GM12878 (cell line): Measurements from ENCODE around the gene VPREB1. TPM values are rescaled to one million over a fixed set of nuclear protein-coding genes. Genes with fewer than 3 reads are reported as not detected.

Experiments
- ATAC-seq: fragments of 200-7000 bp; cut with Tn5 transposase; 3 replicates; pipeline ENCODE4 v1.9.1; 2020; ENCODE audit warnings: mild to moderate bottlenecking, moderate library complexity
- BruUV-seq: library from RNA; stranded (reverse); fragments of 400-500 nt; replicated peaks from 2 replicates; lab custom pipeline; 2021; lab: Mats Ljungman, UMichigan
- CTCF ChIA-PET: fragments of 300-600 bp; sonication (Branson Sonifier 250); formaldehyde crosslinking; extraction: SDS; loops from one replicate; lab custom pipeline; 2021; ENCODE audit warnings: inconsistent platforms; lab: Yijun Ruan, JAX
- POLR2A ChIA-PET: fragments of 350-600 bp; formaldehyde crosslinking; extraction: SDS; loops from one replicate; lab custom pipeline; 2021; ENCODE audit warnings: inconsistent platforms; lab: Charles Lee
- RAD21 ChIA-PET: fragments of 300-600 bp; sonication (Branson Sonifier 250); formaldehyde crosslinking; loops from one replicate; lab custom pipeline; 2023; ENCODE audit warnings: antibody characterized with exemption; ENCODE audit not compliant: unreplicated experiment; lab: Charles Lee
- SMC1A ChIA-PET: fragments of 300-600 bp; sonication (Branson Sonifier 250); formaldehyde crosslinking; loops from one replicate; lab custom pipeline; 2023; ENCODE audit not compliant: unreplicated experiment, uncharacterized antibody; lab: Charles Lee
- DNase-seq: peaks from one replicate; pipeline ENCODE4 v3.0.0-alpha.2; 2011; ENCODE audit warnings: low read depth, low spot score
- FAIRE-seq: peaks from 3 replicates; lab custom pipeline; 2011; peaks lifted over from hg19 to GRCh38; lab: Jason Lieb, UNC
- H2AFZ ChIP-seq: 2 replicates; pipeline ENCODE4 v1.6.0; 2011; ENCODE audit warnings: low read depth, low read length, control low read depth; ENCODE audit not compliant: control insufficient read depth
- H3K27ac ChIP-seq: 2 replicates; pipeline ENCODE4 v1.5.1; 2011; ENCODE audit warnings: control low read depth; ENCODE audit not compliant: control insufficient read depth, insufficient read depth
- H3K27me3 ChIP-seq, 2 experiments: replicated peaks in 1 of 2; 2 replicates each; pipeline versions ENCODE4 v1.6.0 to v1.6.1; 2011; ENCODE audit warnings: low read length in 1 of 2; ENCODE audit not compliant: control insufficient read depth in 2 of 2, insufficient read depth in 2 of 2
- H3K36me3 ChIP-seq, 2 experiments: 2 replicates each; pipeline ENCODE4 v1.5.1; 2011; ENCODE audit warnings: low read length in 1 of 2; ENCODE audit not compliant: control insufficient read depth in 2 of 2, insufficient read depth in 2 of 2
- H3K4me1 ChIP-seq: 2 replicates; pipeline ENCODE4 v1.6.1; 2011; ENCODE audit warnings: mild to moderate bottlenecking, low read length, moderate library complexity, mixed read lengths; ENCODE audit not compliant: control insufficient read depth, insufficient read depth
- H3K4me2 ChIP-seq: 2 replicates; pipeline ENCODE4 v1.6.0; 2011; ENCODE audit warnings: control low read depth; ENCODE audit not compliant: control insufficient read depth, insufficient read depth
- H3K4me3 ChIP-seq: fragments of 200-600 bp; sonication (generic); 2 replicates; pipeline ENCODE4 v1.5.1; 2016
- H3K79me2 ChIP-seq: 2 replicates; pipeline ENCODE4 v1.6.0; 2011; ENCODE audit warnings: low read length; ENCODE audit not compliant: control insufficient read depth, insufficient read depth
- H3K9ac ChIP-seq: 2 replicates; pipeline ENCODE4 v1.8.0; 2011; ENCODE audit warnings: low read length, control low read depth, mixed read lengths; ENCODE audit not compliant: control insufficient read depth, insufficient read depth
- H3K9me3 ChIP-seq: replicated peaks from 3 replicates; pipeline ENCODE4 v1.5.1; 2011; ENCODE audit warnings: mild to moderate bottlenecking, low read length; ENCODE audit not compliant: control insufficient read depth, insufficient read depth
- H4K20me1 ChIP-seq: 2 replicates; pipeline ENCODE4 v1.6.0; 2011; ENCODE audit not compliant: control insufficient read depth, insufficient read depth
- ATF2 ChIP-seq: IDR thresholded peaks from 2 replicates; pipeline ENCODE4 v1.6.1; 2012; ENCODE audit warnings: low read length, inconsistent platforms
- BHLHE40 ChIP-seq, 2 experiments: fragments of 450-650 bp in 1 of 2; IDR thresholded peaks; 2 replicates each; pipeline ENCODE4 v1.6.1; 2011 to 2017; ENCODE audit warnings: low read depth in 2 of 2, borderline replicate concordance in 1 of 2, improper control_type of control experiment in 1 of 2, low read length in 1 of 2, mild to moderate bottlenecking in 1 of 2
- E2F4 ChIP-seq: IDR thresholded peaks from 2 replicates; pipeline ENCODE4 v1.6.1; 2012; ENCODE audit warnings: low read depth, low read length, improper control_type of control experiment
- ESRRA ChIP-seq: IDR thresholded peaks from 2 replicates; pipeline ENCODE4 v1.6.1; 2012; ENCODE audit warnings: mild to moderate bottlenecking, low read length, improper control_type of control experiment
- IKZF1 ChIP-seq: fragments of 450-650 bp; conservative IDR thresholded peaks from 2 replicates; pipeline ENCODE4 v1.6.1; 2017; ENCODE audit warnings: antibody characterized with exemption, mild to moderate bottlenecking
- KAT2A ChIP-seq: conservative IDR thresholded peaks from 2 replicates; pipeline ENCODE4 v1.6.1; 2011; ENCODE audit warnings: low read depth, low read length; ENCODE audit not compliant: control insufficient read depth
- NFYA ChIP-seq: IDR thresholded peaks from 2 replicates; pipeline ENCODE4 v1.6.1; 2011; ENCODE audit warnings: low read depth, mild to moderate bottlenecking, low read length, improper control_type of control experiment, borderline replicate concordance
- NFYB ChIP-seq: IDR thresholded peaks from 2 replicates; pipeline ENCODE4 v1.6.1; 2011; ENCODE audit warnings: low read depth, mild to moderate bottlenecking, low read length, improper control_type of control experiment, moderate library complexity; ENCODE audit not compliant: insufficient read depth
- NR2F1 ChIP-seq: fragments of 450-650 bp; conservative IDR thresholded peaks from 2 replicates; pipeline ENCODE4 v1.6.1; 2017; ENCODE audit warnings: mild to moderate bottlenecking
- PKNOX1 ChIP-seq: fragments of 450-650 bp; IDR thresholded peaks from 2 replicates; pipeline ENCODE4 v1.6.1; 2016; ENCODE audit warnings: mild to moderate bottlenecking
- POLR2AphosphoS2 ChIP-seq: IDR thresholded peaks from 2 replicates; pipeline ENCODE4 v1.6.1; 2011; ENCODE audit warnings: low read depth, mild to moderate bottlenecking, low read length, improper control_type of control experiment, moderate library complexity
- RB1 ChIP-seq: fragments of 450-650 bp; formaldehyde crosslinking; IDR thresholded peaks from 2 replicates; pipeline ENCODE4 v1.6.1; 2017; ENCODE audit warnings: mild to moderate bottlenecking, borderline replicate concordance
- RCOR1 ChIP-seq: conservative IDR thresholded peaks from 2 replicates; pipeline ENCODE4 v1.6.1; 2012; ENCODE audit warnings: low read depth, low read length, improper control_type of control experiment
- RELA ChIP-seq: fragments of 450-650 bp; IDR thresholded peaks from 2 replicates; pipeline ENCODE4 v1.8.0; 2014; ENCODE audit warnings: borderline replicate concordance; ENCODE audit not compliant: partially characterized antibody
- REST ChIP-seq: IDR thresholded peaks from 2 replicates; pipeline ENCODE4 v1.6.1; 2012; ENCODE audit warnings: mild to moderate bottlenecking, low read depth, low read length
- SRF ChIP-seq, 2 experiments: IDR thresholded peaks; 2 replicates each; pipeline ENCODE4 v1.6.1; 2011; ENCODE audit warnings: low read depth in 2 of 2, low read length in 2 of 2, mild to moderate bottlenecking in 1 of 2, moderate library complexity in 1 of 2
- TCF3 ChIP-seq: IDR thresholded peaks from 2 replicates; pipeline ENCODE4 v1.6.1; 2012; ENCODE audit warnings: low read depth, mild to moderate bottlenecking, low read length, borderline replicate concordance; ENCODE audit not compliant: insufficient read depth
- YY1 ChIP-seq: IDR thresholded peaks from 2 replicates; pipeline ENCODE4 v1.6.1; 2011; ENCODE audit warnings: low read depth, mild to moderate bottlenecking, low read length
- WGBS: methylation state at CpG from one replicate; pipeline ENCODE4 v1.1.6; 2016; ENCODE audit warnings: low lambda C conversion rate; ENCODE audit not compliant: insufficient replicate concordance, insufficient coverage; ENCODE audit errors: missing lambda C conversion rate; 5-methylcytosine and 5-hydroxymethylcytosine counted together
- in situ Hi-C: fragments of 300-500 bp; cut with MboI; formaldehyde crosslinking; loops from 9 replicates; pipeline ENCODE4 v1.14.3; 2018; ENCODE audit warnings: mixed read lengths
- intact Hi-C: fragments of 100-400 bp; cut with micrococcal nuclease; formaldehyde crosslinking; loops from one replicate; pipeline ENCODE4 v1.14.2; 2022; ENCODE audit not compliant: unreplicated experiment
- polyA plus RNA-seq, 11 experiments: library from polyadenylated mRNA; depleted of rRNA in 4 of 11; unstranded in 6 of 11; stranded (reverse) in 5 of 11; fragments of >200 nt; fragmentation: Nextera tagmentation in 4 of 11; fragmentation: Illumina TruSeq in 1 of 11; extraction: Ambion mirVana in 4 of 11; extraction: Trizol in 1 of 11; gene quantifications; 1 replicate in 1 of 11; 2 replicates in 10 of 11; pipeline versions ENCODE4 v1.2.1 to v1.2.3, GENCODE V29; 2011 to 2016; ENCODE audit warnings: inconsistent platforms in 2 of 11, missing spikeins in 2 of 11, low read depth in 1 of 11
- total RNA-seq, 4 experiments: library from RNA; depleted of rRNA in 3 of 4; stranded (reverse); fragments of >200 nt in 3 of 4; fragmentation: Illumina TruSeq in 1 of 4; extraction: Trizol in 1 of 4; gene quantifications; 2 replicates each; pipeline versions ENCODE4 v1.2.1 to v1.2.3, GENCODE V29; 2013 to 2021

VPREB1 gene
- total and polyA plus RNA-seq, 10 of the 15 experiments (the other 5 are each of a cell fraction or from before 2014, with no cell fraction given): not detected

GRCh38 chr22:22248878-22249277 is 4.3 kb downstream of the VPREB1 start:
- FAIRE-seq (no peak), ATAC-seq (no peak), DNase-seq (no peak)
- RAD21 ChIA-PET: no interaction called here
- CTCF ChIA-PET: interaction anchor here (0.8 to 2.2 kb wide), 2 partner anchors 41 to 53 kb away, joined by 4 read pairs; no protein-coding TSS in a partner anchor
- BruUV-seq: no TSS peak
- Histone ChIP-seq H3K9ac (no peak overlapping the region), H3K79me2 (no peaks in the 10 kb centered on the region), H3K27ac (no peak overlapping the region), H2AFZ (no peak overlapping the region), H3K27me3 (no peaks in the 10 kb centered on the region), H3K4me3 (no peak overlapping the region), H4K20me1 (no peaks in the 10 kb centered on the region), H3K4me1 (no peaks in the 10 kb centered on the region), H3K36me3 (no peaks in the 10 kb centered on the region), H3K4me2 (no peak overlapping the region), H3K9me3 (no peaks in the 10 kb centered on the region)
- POLR2A ChIA-PET: no interaction called here
- intact Hi-C loops (no loop called here), in situ Hi-C loops (no loop called here)
- WGBS: 3% methylated on average over 3 of the region's 3 CpGs
- SMC1A ChIA-PET: no interaction called here
- TF ChIP-seq YY1: no peak
- no peak for TF ChIP-seq RELA
- no peak for TF ChIP-seq RCOR1
- no peak for TF ChIP-seq IKZF1
- TF ChIP-seq NFYA: no peak
- TF ChIP-seq SRF (IDR thresholded peaks at IDR 0.05; ENCODE audit: low read depth in 2 of 2, low read length in 2 of 2): no peak
- TF ChIP-seq NFYB: no peak
- TF ChIP-seq PKNOX1: no peak
- no peak for TF ChIP-seq REST
- TF ChIP-seq BHLHE40 (IDR thresholded peaks at IDR 0.05; ENCODE audit: borderline replicate concordance in 1 of 2, low read depth in 2 of 2, low read length in 1 of 2): no peak
- no peak for TF ChIP-seq RB1
- TF ChIP-seq E2F4: no peak
- TF ChIP-seq TCF3: no peak
- TF ChIP-seq KAT2A: no peak
- no peak for TF ChIP-seq ATF2
- no peak for TF ChIP-seq ESRRA
- no peak for TF ChIP-seq NR2F1
- TF ChIP-seq POLR2AphosphoS2: no peak
